HCT116 (cell line): ENCODE results near the gene MACROH2A1.

Source experiments
- EZH2phosphoT487 ChIP-seq: fragments of 200-600 bp; IDR thresholded peaks from 2 replicates; pipeline ENCODE4 v1.6.1; 2018; ENCODE audit warnings: antibody characterized with exemption, borderline replicate concordance
- POLR2A ChIP-seq: IDR thresholded peaks from 2 replicates; pipeline ENCODE4 v1.7.0; 2011; ENCODE audit warnings: borderline replicate concordance; ENCODE audit not compliant: insufficient read depth, insufficient read length; ENCODE audit errors: extremely low read depth
- YY1 ChIP-seq: IDR thresholded peaks from 2 replicates; pipeline ENCODE4 v1.6.1; 2011; ENCODE audit warnings: low read length, low read depth, moderate library complexity, mild to moderate bottlenecking; ENCODE audit not compliant: insufficient replicate concordance; ENCODE audit errors: extremely low read depth
- ZNF274 ChIP-seq: fragments of 200-500 bp; sonication (Bioruptor generic); IDR thresholded peaks from 2 replicates; pipeline ENCODE4 v1.6.1; 2014; ENCODE audit warnings: mild to moderate bottlenecking, low read depth, low read length, inconsistent platforms
- TF ChIP-seq, protein P1 (sequence below), 3 experiments: fragments of 200-600 bp in 1 of 3; sonication (generic) in 1 of 3; IDR thresholded peaks in 2 of 3; conservative IDR thresholded peaks in 1 of 3; 2 replicates each; pipeline ENCODE4 v1.5.1; 2012 to 2017; ENCODE audit warnings: low read depth in 2 of 3, low read length in 2 of 3, antibody characterized with exemption in 1 of 3, borderline replicate concordance in 1 of 3, control low read depth in 1 of 3, mild to moderate bottlenecking in 1 of 3, mixed read lengths in 1 of 3, mixed run types in 1 of 3, moderate library complexity in 1 of 3; ENCODE audit not compliant: insufficient read depth in 1 of 3
- TF ChIP-seq, protein P2 (sequence below): IDR thresholded peaks from 2 replicates; pipeline ENCODE4 v1.6.1; 2012
- TF ChIP-seq, protein P3 (sequence below): IDR thresholded peaks from 2 replicates; pipeline ENCODE4 v1.6.1; 2012
- TF ChIP-seq, protein P4 (sequence below): IDR thresholded peaks from 2 replicates; pipeline ENCODE4 v1.6.1; 2012; ENCODE audit warnings: low read depth

DNA sequence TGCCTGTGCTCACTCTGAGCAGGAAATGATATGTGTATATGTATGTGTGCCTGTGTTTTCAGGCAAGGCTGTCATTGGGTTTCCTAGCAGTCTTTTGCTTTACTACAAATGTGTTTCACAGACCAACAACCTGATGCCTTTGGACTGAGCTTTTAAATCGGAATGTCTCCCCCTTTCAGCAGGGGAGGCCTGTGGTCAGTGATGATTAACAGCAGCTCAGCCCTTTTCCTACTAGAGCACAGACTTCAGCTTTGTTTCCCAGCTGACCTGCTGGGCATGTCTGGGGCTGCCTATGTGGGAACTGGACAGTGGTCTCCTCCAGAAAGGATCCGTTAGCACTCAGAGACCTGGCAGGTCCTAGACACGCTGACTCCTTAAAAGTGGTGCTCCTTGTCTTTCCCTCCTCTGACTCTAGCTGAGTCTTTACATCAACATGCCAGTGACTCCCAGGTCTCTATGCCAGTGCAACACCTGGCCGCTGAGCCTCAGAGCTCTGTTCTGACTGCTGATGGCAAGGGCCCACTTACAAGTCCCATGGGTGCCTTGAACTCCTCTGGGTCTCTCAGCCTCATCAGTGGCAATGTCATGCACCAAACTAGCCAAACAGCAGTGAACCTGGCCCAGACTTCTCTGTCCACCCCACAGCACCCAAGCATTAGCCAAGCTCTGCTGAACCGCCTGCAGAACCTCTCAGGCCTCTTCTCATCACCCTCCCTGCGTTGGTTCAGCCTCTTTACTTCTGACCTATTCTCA, 7.7 kb downstream of the MACROH2A1 start:
- no peak for TF ChIP-seq YY1
- no peak for TF ChIP-seq POLR2A
- TF ChIP-seq, protein P1, sequence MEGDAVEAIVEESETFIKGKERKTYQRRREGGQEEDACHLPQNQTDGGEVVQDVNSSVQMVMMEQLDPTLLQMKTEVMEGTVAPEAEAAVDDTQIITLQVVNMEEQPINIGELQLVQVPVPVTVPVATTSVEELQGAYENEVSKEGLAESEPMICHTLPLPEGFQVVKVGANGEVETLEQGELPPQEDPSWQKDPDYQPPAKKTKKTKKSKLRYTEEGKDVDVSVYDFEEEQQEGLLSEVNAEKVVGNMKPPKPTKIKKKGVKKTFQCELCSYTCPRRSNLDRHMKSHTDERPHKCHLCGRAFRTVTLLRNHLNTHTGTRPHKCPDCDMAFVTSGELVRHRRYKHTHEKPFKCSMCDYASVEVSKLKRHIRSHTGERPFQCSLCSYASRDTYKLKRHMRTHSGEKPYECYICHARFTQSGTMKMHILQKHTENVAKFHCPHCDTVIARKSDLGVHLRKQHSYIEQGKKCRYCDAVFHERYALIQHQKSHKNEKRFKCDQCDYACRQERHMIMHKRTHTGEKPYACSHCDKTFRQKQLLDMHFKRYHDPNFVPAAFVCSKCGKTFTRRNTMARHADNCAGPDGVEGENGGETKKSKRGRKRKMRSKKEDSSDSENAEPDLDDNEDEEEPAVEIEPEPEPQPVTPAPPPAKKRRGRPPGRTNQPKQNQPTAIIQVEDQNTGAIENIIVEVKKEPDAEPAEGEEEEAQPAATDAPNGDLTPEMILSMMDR (IDR thresholded peaks at IDR 0.05 in 2 of 3, conservative IDR thresholded peaks at IDR 0.05 in 1 of 3; ENCODE audit: borderline replicate concordance in 1 of 3, insufficient read depth in 1 of 3, low read depth in 2 of 3, low read length in 2 of 3) = no peak
- TF ChIP-seq, protein P2, sequence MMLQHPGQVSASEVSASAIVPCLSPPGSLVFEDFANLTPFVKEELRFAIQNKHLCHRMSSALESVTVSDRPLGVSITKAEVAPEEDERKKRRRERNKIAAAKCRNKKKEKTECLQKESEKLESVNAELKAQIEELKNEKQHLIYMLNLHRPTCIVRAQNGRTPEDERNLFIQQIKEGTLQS = no peak
- TF ChIP-seq, protein P3, sequence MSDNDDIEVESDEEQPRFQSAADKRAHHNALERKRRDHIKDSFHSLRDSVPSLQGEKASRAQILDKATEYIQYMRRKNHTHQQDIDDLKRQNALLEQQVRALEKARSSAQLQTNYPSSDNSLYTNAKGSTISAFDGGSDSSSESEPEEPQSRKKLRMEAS = no peak
- TF ChIP-seq EZH2phosphoT487 = no peak
- TF ChIP-seq, protein P4, sequence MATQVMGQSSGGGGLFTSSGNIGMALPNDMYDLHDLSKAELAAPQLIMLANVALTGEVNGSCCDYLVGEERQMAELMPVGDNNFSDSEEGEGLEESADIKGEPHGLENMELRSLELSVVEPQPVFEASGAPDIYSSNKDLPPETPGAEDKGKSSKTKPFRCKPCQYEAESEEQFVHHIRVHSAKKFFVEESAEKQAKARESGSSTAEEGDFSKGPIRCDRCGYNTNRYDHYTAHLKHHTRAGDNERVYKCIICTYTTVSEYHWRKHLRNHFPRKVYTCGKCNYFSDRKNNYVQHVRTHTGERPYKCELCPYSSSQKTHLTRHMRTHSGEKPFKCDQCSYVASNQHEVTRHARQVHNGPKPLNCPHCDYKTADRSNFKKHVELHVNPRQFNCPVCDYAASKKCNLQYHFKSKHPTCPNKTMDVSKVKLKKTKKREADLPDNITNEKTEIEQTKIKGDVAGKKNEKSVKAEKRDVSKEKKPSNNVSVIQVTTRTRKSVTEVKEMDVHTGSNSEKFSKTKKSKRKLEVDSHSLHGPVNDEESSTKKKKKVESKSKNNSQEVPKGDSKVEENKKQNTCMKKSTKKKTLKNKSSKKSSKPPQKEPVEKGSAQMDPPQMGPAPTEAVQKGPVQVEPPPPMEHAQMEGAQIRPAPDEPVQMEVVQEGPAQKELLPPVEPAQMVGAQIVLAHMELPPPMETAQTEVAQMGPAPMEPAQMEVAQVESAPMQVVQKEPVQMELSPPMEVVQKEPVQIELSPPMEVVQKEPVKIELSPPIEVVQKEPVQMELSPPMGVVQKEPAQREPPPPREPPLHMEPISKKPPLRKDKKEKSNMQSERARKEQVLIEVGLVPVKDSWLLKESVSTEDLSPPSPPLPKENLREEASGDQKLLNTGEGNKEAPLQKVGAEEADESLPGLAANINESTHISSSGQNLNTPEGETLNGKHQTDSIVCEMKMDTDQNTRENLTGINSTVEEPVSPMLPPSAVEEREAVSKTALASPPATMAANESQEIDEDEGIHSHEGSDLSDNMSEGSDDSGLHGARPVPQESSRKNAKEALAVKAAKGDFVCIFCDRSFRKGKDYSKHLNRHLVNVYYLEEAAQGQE = no peak
- no peak for TF ChIP-seq ZNF274
